Fibroblast of pulmonary artery (primary cell): ENCODE measurements around the gene PLEKHA1.

Source experiments
- DNase-seq: peaks from one replicate; pipeline ENCODE4 v3.0.0-alpha.2; 2010; ENCODE audit warnings: low read depth
- H3K4me3 ChIP-seq: replicated peaks from 2 replicates; pipeline ENCODE4 v1.5.1; 2011; ENCODE audit warnings: low read depth, mild to moderate bottlenecking, control low read depth, low read length, moderate library complexity
- CTCF ChIP-seq: IDR thresholded peaks from 2 replicates; pipeline ENCODE4 v1.5.1; 2011; ENCODE audit warnings: mild to moderate bottlenecking, control low read depth, low read length, inconsistent platforms; ENCODE audit errors: missing control alignments

Gene PLEKHA1

GRCh38 chr10:122352817-122353525 lies 21.5 kb upstream of the PLEKHA1 start:
- no peak for DNase-seq
- H3K4me3 ChIP-seq, result no peak overlapping the region
- no peak for TF ChIP-seq CTCF

- DNase-seq, result no peak
Measured at GRCh38 chr10:122354383-122354782, 20.1 kb upstream of the PLEKHA1 start.

GRCh38 chr10:122357685-122358084 lies 16.8 kb upstream of the PLEKHA1 start:
- no peak for TF ChIP-seq CTCF
- DNase-seq, result no peak
- H3K4me3 ChIP-seq, result no peak overlapping the region

More at GRCh38 chr10:122354383-122354782, 20.1 kb upstream of the PLEKHA1 start:
- no peak overlapping the region for H3K4me3 ChIP-seq
- TF ChIP-seq CTCF, result no peak

- DNase-seq, result no peak
- no peak overlapping the region for H3K4me3 ChIP-seq
- no peak for TF ChIP-seq CTCF
Measured at GRCh38 chr10:122359621-122360020, 14.9 kb upstream of the PLEKHA1 start.

DNA sequence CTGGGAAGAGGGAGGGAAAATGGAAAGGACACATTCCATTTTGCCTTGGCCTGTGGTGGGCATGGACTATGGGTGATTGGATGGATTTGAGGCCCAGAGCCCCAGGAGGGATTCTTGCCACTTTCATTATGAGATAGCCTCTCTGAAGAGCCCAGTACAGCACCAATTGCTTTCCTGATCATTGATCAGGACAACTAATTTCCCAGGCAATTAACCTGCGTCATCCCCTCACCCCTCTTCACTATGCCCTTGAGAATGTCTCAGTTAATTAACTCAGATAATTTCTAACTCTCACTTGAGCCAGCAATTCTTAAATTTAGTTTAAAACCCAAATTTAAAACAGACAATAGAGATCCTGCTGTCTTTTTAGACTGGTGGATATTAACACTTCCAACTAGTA lies 13.5 kb upstream of the PLEKHA1 start:
- H3K4me3 ChIP-seq, result no peak overlapping the region
- TF ChIP-seq CTCF, result no peak
- no peak for DNase-seq

DNA sequence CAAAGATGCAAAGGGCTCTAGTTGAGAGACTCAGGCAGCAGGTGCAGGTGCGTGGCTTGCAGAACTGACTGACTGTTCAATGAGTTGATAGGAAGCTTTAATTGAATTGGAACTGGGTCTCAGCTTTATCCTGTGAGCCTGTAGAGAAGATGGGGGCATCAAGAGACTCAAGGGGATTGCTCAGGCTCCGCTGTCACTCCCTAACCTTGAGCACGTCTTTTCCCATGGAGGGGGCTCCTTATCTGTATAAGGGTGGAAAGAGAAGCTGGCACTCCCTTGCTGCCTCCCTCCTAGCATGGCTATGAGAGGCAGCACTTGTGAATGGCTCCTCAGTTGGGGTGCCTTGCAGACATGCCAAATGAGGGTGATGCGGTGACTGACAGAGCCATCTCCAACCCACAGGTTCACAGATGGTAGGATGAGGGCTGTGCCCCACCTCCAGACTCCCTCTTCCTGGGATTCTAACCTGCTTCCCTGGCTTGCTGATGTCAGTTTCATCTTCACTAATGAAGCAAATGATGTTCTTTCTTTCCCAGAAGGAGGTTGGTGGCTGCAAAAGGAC lies 12.4 kb upstream of the PLEKHA1 start:
- no peak for TF ChIP-seq CTCF
- H3K4me3 ChIP-seq, result no peak overlapping the region
- DNase-seq, result no peak

- no peak for TF ChIP-seq CTCF
- no peak for DNase-seq
- no peak overlapping the region for H3K4me3 ChIP-seq
Measured at GRCh38 chr10:122362621-122363020, 11.9 kb upstream of the PLEKHA1 start.
